NCI-H1092 treated with DMSO at 0.1 percent for 48 hours (cell line): ENCODE measurements around the gene BAMBI.
A peak's percentile ranks its signal among the peaks of the same experiment; 100 is the strongest.

Experiments used
- DNase-seq: peaks from one replicate; lab custom pipeline; 2025; lab: John Stamatoyannopoulos, UW

Gene BAMBI

DNA sequence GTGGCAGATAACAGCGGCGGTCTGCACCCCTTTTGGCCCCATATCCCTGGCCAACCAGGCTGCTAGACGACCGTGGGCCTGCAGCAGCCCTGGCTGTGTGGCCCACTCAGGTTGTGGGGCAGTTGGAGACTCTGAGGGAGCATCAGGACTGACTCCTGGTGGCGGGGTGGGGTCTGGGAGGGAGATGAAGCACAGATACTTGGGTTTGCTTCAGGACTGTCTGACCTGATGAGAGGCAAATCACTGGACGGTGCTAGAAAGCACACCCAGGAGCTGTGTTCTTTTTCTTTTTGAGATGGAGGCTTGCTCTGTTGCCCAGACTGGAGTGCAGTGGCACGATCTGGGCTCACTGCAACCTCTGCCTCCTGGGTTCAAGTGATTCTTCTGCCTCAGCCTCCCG lies 28.2 kb downstream of the BAMBI start:
- DNase-seq = no peak

DNA sequence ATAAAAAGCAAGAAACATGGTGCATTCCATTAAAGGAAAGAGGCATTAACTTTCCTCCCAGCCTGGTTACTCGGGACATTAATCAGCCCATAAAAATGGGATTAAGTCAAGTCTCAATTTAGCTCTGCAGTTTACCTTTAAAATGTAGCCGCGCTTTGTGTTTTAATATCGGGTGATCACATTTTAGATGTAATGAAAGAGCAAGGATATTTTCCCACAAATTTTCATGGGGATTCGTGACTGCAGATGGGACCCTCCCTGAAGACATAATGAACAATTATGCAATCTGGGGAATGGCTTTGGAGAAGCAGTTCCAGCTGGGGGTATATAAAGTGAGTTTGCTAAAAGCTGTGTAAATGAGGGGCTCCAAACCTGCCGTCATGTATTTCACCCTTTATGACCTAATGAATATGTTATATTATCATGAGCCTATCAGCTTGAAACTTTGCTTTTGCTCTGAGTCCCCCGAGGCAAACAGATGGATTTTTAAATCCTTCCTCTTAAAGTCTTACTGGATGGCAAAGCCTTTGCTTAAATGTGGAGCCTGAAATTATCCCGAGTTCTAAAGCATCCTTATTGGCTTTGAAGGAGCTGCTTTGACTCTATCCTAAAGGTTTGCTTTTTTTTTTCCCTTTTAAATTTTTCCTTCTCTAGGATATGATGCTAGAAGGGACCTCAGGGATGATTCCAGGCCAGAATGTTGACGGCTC lies 31.8 kb downstream of the BAMBI start:
- no peak for DNase-seq

DNA sequence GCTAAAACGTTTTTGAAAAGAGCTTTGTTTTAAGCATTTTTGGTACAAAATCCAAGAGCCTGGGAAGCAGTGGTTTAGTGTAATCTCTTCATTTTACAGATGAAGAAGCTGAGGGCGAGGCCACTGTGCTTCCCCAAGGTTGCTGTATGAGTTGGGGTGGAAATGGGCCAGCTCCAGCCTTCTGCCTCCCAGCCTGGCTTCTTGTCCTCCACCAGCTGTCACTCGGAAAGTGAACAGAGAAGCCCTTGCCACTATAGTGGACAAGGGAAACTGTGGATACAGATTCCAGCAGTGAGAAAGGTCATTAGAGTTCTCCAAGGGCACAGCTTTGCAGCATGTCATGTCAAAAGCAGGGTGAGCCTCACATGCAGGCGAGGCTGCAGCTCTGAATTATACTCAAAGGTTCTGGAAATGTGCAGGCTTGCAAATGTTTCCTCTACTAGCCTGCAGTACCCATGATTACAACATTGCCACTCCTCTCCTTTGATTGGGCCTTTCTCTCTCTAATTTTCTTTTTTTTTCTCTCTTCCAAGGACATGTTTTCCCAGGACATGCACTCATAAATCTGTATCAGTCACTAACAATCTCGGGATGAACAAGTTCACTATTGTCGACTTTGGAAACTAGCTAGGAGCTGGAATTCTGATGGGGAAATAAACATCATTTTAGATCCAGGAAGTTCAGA lies 33.0 kb downstream of the BAMBI start:
- no peak for DNase-seq

- no peak for DNase-seq
Observed at GRCh38 chr10:28711041-28711440, 33.7 kb downstream of the BAMBI start.

DNA sequence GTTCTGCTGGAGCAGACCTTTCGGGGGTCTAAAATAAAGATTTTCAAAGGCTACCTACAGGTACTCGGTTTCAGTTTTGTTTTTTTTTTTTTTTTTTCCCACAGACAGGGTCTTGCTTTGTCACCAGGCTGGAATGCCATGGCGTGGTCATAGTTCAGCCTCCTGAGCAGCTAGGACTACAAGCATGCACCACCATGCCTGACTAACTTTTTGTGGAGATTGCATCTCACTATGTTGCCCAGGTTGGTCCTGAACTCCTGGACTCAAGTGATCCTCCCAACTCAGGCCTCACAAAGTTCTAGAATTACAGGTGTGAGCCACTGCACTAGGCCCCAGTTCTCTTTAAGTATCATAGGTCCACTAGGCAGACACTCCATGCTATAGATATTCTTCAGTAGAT lies 34.5 kb downstream of the BAMBI start:
- DNase-seq = no peak

DNA sequence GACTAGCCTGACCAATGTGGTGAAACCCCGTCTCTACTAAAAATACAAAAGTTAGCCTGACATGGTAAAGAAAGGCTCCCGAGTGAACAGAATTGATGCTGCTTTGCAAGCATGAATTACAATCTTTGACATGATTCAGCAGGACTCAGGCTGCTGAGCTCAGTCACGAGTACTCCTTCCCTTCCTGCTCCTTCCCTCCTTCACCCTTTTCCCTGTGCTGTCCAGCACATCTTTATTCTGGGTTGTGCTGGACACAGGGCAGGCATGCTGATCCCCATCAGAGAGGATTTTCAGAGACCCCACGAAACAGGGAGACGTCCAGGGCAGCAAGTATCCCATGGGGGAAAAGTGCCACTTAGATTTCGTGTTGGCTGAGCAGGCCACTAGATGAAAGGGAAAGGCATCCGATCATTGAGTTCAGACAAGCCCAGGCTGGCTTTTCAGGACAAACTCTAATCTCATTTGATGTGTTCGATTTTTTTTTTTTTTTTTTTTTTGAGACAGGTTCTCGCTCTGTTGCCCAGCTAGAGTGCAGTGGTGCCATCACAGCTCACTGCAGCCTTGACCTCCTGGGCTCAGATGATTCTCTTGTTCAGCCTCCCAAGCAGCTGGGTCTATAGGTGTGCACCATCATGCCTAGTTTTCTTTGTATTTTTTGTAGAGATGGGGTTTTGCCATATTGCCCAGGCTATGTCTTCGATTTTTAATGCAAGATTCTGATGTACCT lies 36.5 kb downstream of the BAMBI start:
- no peak for DNase-seq

GRCh38 chr10:28714401-28715053 lies 37.2 kb downstream of the BAMBI start:
- DNase-seq = no peak

- DNase-seq = no peak
Observed at GRCh38 chr10:28715246-28715645, 37.9 kb downstream of the BAMBI start.

DNA sequence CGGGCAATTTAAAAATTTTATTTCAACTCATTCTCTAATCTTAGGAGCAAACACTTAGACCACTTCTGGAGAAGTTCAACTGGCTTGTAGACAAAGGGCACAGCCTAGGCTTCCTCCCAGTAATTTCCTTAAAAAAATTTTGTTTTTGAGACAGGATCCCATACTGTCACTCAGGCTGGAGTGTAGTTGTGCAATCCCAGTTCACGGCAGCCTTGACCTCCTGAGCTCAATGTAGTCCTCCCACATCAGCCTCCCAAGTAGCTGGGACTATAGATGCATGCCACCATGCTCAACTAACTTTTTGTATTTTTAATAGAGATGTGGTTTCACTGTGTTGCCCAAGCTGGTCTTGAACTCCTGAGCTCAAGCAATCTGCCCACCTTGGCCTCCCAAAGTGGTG lies 38.4 kb downstream of the BAMBI start:
- no peak for DNase-seq

DNA sequence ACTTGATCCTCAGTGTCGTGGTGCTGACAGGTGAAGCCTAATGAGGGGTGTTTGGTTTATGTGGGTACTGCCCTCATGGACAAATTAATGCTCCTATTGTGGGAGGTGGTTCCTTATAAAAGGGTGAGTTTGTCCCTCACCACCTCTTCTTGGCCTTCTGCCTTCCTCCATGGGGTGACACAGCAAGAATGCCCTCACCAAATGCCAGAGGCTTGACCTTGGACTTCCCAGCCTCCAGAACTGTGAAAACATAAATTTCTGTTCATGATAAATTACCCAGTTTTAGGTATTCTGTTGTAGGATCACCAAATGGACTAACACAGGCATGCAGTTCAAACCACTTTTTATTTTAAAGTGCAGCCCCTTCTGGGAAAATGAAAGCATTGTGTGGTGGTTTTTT lies 39.4 kb downstream of the BAMBI start:
- no peak for DNase-seq

DNA sequence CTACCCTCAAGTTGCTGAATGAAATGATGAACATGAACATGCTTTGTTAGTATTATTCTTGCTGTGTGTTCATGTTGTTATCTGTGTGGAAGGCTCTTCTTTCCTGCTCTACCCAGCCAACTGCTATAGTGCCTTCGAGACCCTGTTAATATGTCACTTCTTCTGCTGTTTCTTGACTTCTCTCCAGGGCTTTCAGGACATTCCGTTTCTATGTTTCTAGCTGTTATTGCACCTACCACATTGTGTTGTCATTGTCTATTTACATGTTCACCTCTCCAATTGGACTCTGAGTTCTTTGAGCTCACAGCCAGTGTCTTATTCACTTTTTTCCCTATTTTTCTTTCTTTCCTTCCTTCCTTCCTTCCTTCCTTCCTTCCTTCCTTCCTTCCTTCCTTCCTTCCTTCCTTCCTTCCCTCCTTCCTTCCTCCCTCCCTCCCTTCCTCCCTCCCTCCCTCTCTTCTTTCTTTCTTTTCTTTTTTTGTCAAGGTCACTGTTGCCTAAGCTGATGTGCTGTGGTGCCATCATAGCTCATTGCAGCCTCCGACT lies 40.4 kb downstream of the BAMBI start:
- DNase-seq = no peak

DNA sequence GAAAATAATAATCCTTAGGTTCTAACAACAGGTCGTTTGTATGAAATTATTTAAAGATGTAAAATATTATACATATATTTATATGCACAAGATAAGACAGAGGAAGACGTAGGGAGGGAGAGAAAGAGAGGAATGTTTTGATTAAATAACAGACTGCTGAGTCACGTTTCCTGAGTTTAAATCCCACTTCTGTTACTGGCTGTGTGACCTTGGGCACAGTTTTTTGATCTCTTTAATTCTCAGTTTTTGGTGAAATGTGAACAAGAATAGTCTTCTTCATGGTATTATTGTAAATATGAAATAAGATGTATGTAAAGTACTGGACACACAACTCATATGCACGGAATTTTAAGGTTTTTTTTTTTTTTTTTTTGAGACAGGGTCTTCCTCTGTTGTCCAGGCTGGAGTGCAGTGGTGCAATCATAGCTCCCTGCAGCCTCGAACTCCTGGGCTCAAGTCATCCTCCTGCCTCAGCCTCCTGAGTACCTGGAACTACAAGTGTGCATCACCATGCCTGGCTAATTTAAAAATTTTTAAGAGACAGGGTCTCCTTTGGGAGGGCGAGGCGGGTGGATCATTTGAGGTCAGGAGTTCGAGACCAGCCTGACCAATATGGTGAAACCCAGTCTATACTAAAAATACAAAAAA lies 42.6 kb downstream of the BAMBI start:
- DNase-seq = no peak

DNA sequence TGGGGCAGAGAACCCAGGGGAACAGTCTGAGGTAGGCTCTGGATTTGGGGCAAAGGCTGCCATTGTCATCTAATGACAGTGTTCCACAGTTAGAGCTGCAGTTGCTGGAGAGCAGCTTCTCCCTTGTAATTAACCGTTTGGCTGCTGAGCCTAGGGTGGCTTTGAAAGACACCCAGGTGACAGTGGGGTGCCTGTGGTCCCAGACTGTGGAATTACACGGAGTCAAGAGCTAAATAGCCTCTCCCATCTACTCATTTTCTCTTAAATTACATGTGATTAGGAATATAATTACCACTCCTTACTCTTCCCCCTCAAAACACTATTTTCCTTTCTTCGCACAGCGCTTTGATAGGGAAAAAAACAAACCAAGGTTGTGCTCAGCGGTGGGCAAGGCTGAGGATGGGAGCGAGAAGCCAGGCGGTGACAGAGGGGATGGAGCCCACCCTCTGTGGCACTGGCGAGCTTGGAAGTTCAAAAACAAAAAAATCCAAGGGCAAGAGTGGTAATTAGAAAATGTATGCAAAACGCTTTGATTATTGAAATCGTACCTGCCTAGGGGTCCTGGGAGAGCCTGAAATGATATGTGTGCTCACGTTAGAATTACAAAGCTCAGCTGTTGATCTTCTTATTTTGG lies 44.1 kb downstream of the BAMBI start:
- DNase-seq = peak; percentile 17

- DNase-seq = peak; percentile 70
Observed at GRCh38 chr10:28722065-28722803, 44.9 kb downstream of the BAMBI start.

GRCh38 chr10:28728366-28728765 lies 51.0 kb downstream of the BAMBI start:
- DNase-seq = no peak

DNA sequence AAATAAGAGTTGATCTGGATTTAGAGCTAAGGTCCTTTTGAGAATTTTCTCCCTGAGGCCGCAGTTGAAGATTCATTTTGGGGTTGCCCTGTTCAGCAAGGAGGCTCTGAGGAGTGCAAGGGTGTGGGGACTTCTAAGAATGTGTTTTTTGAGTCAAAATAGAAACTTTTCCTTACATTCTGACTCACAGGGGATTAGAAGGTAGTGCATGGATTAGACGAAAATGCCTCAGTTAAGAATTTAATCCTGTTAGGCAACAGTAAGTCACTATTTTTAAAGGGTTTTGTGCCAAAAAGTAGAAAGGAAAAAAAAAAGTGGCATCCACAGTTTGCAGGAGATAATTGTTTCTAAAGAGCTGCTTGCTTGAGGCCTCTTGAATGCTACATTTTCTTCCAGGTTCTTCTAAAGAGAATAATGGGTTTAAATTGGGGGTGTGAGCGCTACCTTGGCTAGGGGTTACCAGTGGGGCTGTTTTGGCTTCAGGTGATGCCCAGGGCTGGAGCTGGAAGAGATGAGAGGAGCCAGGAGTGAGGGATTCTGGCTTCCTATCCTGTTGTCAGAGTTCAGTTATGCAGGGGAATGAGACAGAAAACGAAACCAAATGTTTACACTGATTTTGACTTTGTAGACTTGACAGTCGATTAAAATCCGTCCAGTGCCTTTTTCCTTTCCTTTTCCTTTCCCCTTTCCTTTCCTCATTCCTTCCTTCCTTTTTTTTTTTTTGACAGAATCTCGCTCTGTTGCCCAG lies 52.9 kb downstream of the BAMBI start:
- no peak for DNase-seq

GRCh38 chr10:28732091-28732490 lies 54.8 kb downstream of the BAMBI start:
- no peak for DNase-seq
